Mesenchymal stem cell (in vitro differentiated cells and primary cell): Measurements from ENCODE around the gene DHX58.
A peak's percentile ranks its signal among the peaks of the same experiment; 100 is the strongest.
"Not testable (repeated sequence)": the region's sequence is repeated elsewhere in the genome, so short reads cannot be mapped to it uniquely, and the experiment has no call there.

Experiments
- DNase-seq: peaks from one replicate; pipeline ENCODE4 v3.0.0-alpha.2; 2013
- H2AFZ ChIP-seq: one replicate; pipeline ENCODE4 v1.6.1; 2013; ENCODE audit warnings: low read depth, mild to moderate bottlenecking, control low read depth, inconsistent platforms, low read length, moderate library complexity
- H2AK5ac ChIP-seq: 2 replicates; pipeline ENCODE4 v1.6.1; 2013; ENCODE audit warnings: low read length, moderate library complexity, mild to moderate bottlenecking, inconsistent platforms; ENCODE audit not compliant: severe bottlenecking
- H2BK120ac ChIP-seq: one replicate; pipeline ENCODE4 v1.6.1; 2013; ENCODE audit warnings: low read depth, mild to moderate bottlenecking, inconsistent platforms, low read length, moderate library complexity
- H2BK12ac ChIP-seq, 2 experiments: one replicate each; pipeline ENCODE4 v1.6.1; 2013; ENCODE audit warnings: inconsistent platforms in 2 of 2, low read length in 2 of 2, mild to moderate bottlenecking in 2 of 2, moderate library complexity in 2 of 2, control low read depth in 1 of 2
- H2BK15ac ChIP-seq: one replicate; pipeline ENCODE4 v1.6.1; 2013; ENCODE audit warnings: mild to moderate bottlenecking, low read depth, inconsistent platforms; ENCODE audit not compliant: poor library complexity, severe bottlenecking
- H2BK5ac ChIP-seq: 2 replicates; pipeline ENCODE4 v1.6.1; 2013; ENCODE audit warnings: low read depth, mild to moderate bottlenecking, low read length, control low read depth, inconsistent platforms; ENCODE audit not compliant: poor library complexity, severe bottlenecking
- H3K14ac ChIP-seq, 2 experiments: one replicate each; pipeline ENCODE4 v1.6.1; 2013; ENCODE audit warnings: inconsistent platforms in 2 of 2, low read length in 2 of 2, control low read depth in 1 of 2, mild to moderate bottlenecking in 1 of 2, moderate library complexity in 1 of 2
- H3K18ac ChIP-seq, 2 experiments: one replicate each; pipeline ENCODE4 v1.6.1; 2013; ENCODE audit warnings: inconsistent platforms in 2 of 2, low read length in 2 of 2, control low read depth in 1 of 2, low read depth in 1 of 2, mild to moderate bottlenecking in 1 of 2
- H3K23ac ChIP-seq, 2 experiments: one replicate each; pipeline ENCODE4 v1.6.1; 2013; ENCODE audit warnings: inconsistent platforms in 2 of 2, low read length in 2 of 2, mild to moderate bottlenecking in 2 of 2, moderate library complexity in 2 of 2, control low read depth in 1 of 2
- H3K27ac ChIP-seq: 2 replicates; pipeline ENCODE4 v1.5.1; 2013; ENCODE audit warnings: mild to moderate bottlenecking, moderate library complexity, low read length, control low read depth, inconsistent platforms; ENCODE audit not compliant: poor library complexity, severe bottlenecking
- H3K27me3 ChIP-seq, 2 experiments: 2 replicates each; pipeline versions ENCODE4 v1.6.1 to v1.7.0; 2013; ENCODE audit warnings: low read length in 2 of 2, mild to moderate bottlenecking in 2 of 2, moderate library complexity in 2 of 2, control low read depth in 1 of 2, inconsistent platforms in 1 of 2; ENCODE audit not compliant: control insufficient read depth in 1 of 2, insufficient read depth in 1 of 2
- H3K36me3 ChIP-seq, 2 experiments: 2 replicates each; pipeline versions ENCODE4 v1.6.1 to v1.7.0; 2013; ENCODE audit warnings: low read length in 2 of 2, control low read depth in 1 of 2, inconsistent platforms in 1 of 2, low read depth in 1 of 2, mild to moderate bottlenecking in 1 of 2; ENCODE audit not compliant: insufficient read depth in 2 of 2, control insufficient read depth in 1 of 2
- H3K4ac ChIP-seq, 2 experiments: one replicate each; pipeline ENCODE4 v1.6.1; 2013; ENCODE audit warnings: inconsistent platforms in 2 of 2, low read length in 2 of 2, mild to moderate bottlenecking in 2 of 2, moderate library complexity in 2 of 2, control low read depth in 1 of 2, low read depth in 1 of 2
- H3K4me1 ChIP-seq: 2 replicates; pipeline ENCODE4 v1.6.1; 2013; ENCODE audit warnings: low read depth, low read length, control low read depth; ENCODE audit not compliant: control insufficient read depth, insufficient read depth
- H3K4me2 ChIP-seq: 2 replicates; pipeline ENCODE4 v1.6.1; 2013; ENCODE audit warnings: low read length, mild to moderate bottlenecking, inconsistent platforms; ENCODE audit not compliant: poor library complexity, severe bottlenecking
- H3K4me3 ChIP-seq, 2 experiments: 2 replicates each; pipeline versions ENCODE4 v1.5.1 to v1.7.0; 2013; ENCODE audit warnings: low read length in 2 of 2, mild to moderate bottlenecking in 2 of 2, control low read depth in 1 of 2, low read depth in 1 of 2; ENCODE audit not compliant: insufficient read depth in 1 of 2
- H3K79me1 ChIP-seq: replicated peaks from 2 replicates; pipeline ENCODE4 v1.6.1; 2013; ENCODE audit warnings: mild to moderate bottlenecking, control low read depth, low read length, inconsistent platforms; ENCODE audit not compliant: poor library complexity, severe bottlenecking
- H3K9ac ChIP-seq: 2 replicates; pipeline ENCODE4 v1.7.0; 2013; ENCODE audit warnings: mild to moderate bottlenecking, low read length, moderate library complexity
- H3K9me3 ChIP-seq: 2 replicates; pipeline ENCODE4 v1.7.0; 2013; ENCODE audit warnings: mild to moderate bottlenecking, low read length; ENCODE audit not compliant: control insufficient read depth
- H4K8ac ChIP-seq: one replicate; pipeline ENCODE4 v1.6.1; 2013; ENCODE audit warnings: inconsistent platforms, mild to moderate bottlenecking, low read length, moderate library complexity
- H4K91ac ChIP-seq: one replicate; pipeline ENCODE4 v1.6.1; 2013; ENCODE audit warnings: mild to moderate bottlenecking, low read length, inconsistent platforms
- WGBS: methylation state at CpG from one replicate; pipeline ENCODE4 v1.1.7; 2013; ENCODE audit warnings: mixed read lengths; 5-methylcytosine and 5-hydroxymethylcytosine counted together

DHX58 gene

DNA sequence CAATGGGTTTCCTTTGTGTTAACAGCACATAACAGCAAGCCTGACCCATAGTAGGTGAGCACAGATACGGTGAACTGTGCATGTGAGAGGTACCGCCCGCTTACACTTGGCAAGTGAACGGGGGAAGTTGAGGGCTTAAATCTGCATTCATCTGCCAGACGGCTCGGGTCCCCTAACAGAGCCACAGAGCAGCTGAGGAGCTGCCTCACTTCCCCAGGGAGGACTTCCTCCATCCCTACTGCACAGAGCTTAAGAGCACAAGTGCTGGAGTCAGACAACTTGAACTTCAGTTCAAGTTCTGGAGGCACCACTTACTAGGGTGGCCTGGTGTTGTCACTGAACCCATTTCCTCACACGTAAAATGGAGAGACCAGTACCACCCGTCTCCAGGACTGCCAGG is 28.9 kb upstream of the DHX58 start:
- Histone ChIP-seq H3K18ac (no peak overlapping the region), H2BK15ac (no peak overlapping the region), H3K4ac (no peak overlapping the region), H3K9ac (no peak overlapping the region), H3K36me3 (peaks cover 29 to 30% of the 10 kb centered on the region in 2 experiments), H3K79me1 (peaks cover 13% of the 10 kb centered on the region), H3K27ac (no peak overlapping the region), H4K8ac (no peak overlapping the region), H2AFZ (no peak overlapping the region), H2BK5ac (no peak overlapping the region), H3K27me3 (no peaks in the 10 kb centered on the region), H3K23ac (no peak overlapping the region), H3K4me2 (no peak overlapping the region), H2AK5ac (no peak overlapping the region), H3K4me3 (no peak overlapping the region), H4K91ac (no peak overlapping the region), H3K4me1 (peaks cover 34% of the 10 kb centered on the region), H2BK120ac (no peak overlapping the region), H3K9me3 (no peaks in the 10 kb centered on the region), H3K14ac (no peak overlapping the region), H2BK12ac (no peak overlapping the region)
- WGBS, result 81% methylated on average over 8 of the region's 8 CpGs
- DNase-seq, result no peak

DNA sequence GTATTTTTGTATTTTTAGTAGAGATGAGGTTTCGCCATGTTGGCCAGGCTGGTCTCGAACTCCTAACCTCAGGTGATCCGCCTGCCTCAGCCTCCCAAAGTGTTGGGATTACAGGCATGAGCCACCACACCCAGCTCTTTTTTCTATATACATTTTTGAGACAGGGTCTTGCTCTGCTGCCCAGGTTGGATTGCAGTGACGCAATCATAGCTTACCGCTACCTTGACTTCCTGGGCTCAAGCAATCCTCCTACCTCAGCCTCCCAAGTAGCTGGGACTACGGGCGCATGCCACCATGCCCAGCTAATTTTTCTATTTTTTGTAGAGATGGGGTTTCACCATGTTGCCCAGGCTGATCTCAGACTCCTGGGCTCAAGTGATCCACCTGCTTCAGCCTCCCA is 28.2 kb upstream of the DHX58 start:
- not testable (repeated sequence) for H3K23ac ChIP-seq, H2BK15ac ChIP-seq, H3K9ac ChIP-seq, H2AFZ ChIP-seq, H3K27me3 ChIP-seq, H3K9me3 ChIP-seq, H2AK5ac ChIP-seq, H3K18ac ChIP-seq, DNase-seq, H3K27ac ChIP-seq, H4K91ac ChIP-seq, H3K14ac ChIP-seq, H3K4me2 ChIP-seq, H2BK5ac ChIP-seq, H2BK12ac ChIP-seq, H4K8ac ChIP-seq, H3K4ac ChIP-seq, H2BK120ac ChIP-seq, H3K4me3 ChIP-seq
- WGBS, result 98% methylated on average over 6 of the region's 7 CpGs
- peaks cover 30 to 33% of the 10 kb centered on the region in 2 experiments for H3K36me3 ChIP-seq
- H3K4me1 ChIP-seq, result peaks cover 39% of the 10 kb centered on the region
- H3K79me1 ChIP-seq, result peaks cover 15% of the 10 kb centered on the region

DNA sequence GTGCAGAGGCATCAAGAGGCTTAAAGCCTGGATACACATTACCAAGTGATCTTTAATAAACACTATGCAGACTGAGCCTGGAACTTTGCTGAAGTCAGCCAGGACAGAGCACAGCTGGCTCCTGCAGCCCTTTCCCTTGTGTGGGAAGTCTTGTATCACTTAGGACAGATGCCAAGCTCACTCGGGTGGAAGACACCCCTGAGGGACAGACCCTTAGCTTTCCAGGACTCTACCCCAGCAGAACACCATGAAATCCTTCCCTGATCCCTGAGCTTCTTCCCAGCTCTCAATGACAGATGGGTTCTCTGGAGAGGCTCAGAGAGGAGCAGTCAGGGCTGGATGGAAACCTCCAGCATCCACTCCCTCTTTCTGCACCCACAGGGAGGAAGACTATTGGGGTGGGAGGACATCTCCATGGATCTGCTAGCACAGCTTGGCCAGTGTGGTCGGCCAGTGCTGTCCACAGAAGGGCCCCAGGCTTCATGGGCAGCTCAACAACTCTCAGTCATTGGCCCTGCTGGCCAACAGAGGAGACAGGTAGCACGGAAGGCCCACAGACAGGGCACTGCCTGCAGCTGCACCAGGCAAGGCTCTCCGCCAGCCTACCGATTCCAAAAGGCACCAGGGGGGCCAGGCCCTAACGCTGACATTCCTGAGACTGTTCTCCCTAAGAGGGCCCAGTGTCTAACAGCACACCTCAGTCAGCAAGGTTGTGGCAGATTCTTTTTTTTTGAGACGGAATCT is 26.4 kb upstream of the DHX58 start:
- H2BK5ac ChIP-seq, result no peak overlapping the region
- peak; percentile 37 for DNase-seq
- H2AK5ac ChIP-seq, result no peak overlapping the region
- no peak overlapping the region for H2BK120ac ChIP-seq
- no peak overlapping the region for H2BK12ac ChIP-seq
- H3K9me3 ChIP-seq, result no peaks in the 10 kb centered on the region
- H3K79me1 ChIP-seq, result peaks cover 13% of the 10 kb centered on the region
- no peak overlapping the region for H3K27ac ChIP-seq
- H3K36me3 ChIP-seq, result peaks cover 23 to 32% of the 10 kb centered on the region in 2 experiments
- no peak overlapping the region for H2AFZ ChIP-seq
- 90% methylated on average over 7 of the region's 7 CpGs for WGBS
- no peak overlapping the region for H2BK15ac ChIP-seq
- H3K18ac ChIP-seq, result peak overlapping the region in 1 of 2 experiments; percentile 0
- H3K4ac ChIP-seq, result no peak overlapping the region
- H4K91ac ChIP-seq, result no peak overlapping the region
- peak overlapping the region in 1 of 2 experiments; percentile 78 for H3K14ac ChIP-seq
- no peak overlapping the region for H3K4me3 ChIP-seq
- H3K27me3 ChIP-seq, result no peaks in the 10 kb centered on the region
- no peak overlapping the region for H3K9ac ChIP-seq
- H3K23ac ChIP-seq, result no peak overlapping the region
- H4K8ac ChIP-seq, result no peak overlapping the region
- H3K4me1 ChIP-seq, result peaks cover 43% of the 10 kb centered on the region
- no peak overlapping the region for H3K4me2 ChIP-seq

DNA sequence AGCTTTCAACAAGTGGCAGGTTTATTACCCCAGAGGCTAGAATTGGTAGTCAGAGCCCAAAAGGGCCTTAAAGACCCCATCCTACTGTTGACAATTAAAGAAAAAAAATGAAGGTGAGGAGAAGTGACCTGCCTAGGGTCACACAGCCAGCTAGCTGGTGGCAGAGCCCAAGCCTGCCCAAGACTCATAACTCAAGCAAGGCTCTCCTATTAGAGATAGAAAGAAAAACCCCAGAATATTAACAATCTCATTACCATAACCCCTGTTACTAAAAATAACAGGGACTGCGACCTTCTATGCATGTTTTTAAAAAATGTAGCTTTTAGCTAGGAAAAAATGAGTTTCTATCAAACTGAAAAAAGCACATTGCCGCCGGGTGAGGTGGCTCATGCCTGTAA is 24.1 kb upstream of the DHX58 start:
- peaks cover 22 to 34% of the 10 kb centered on the region in 2 experiments for H3K36me3 ChIP-seq
- peaks cover 45% of the 10 kb centered on the region for H3K4me1 ChIP-seq
- no peaks in the 10 kb centered on the region for H3K9me3 ChIP-seq
- peak overlapping the region in 1 of 2 experiments; percentile 94 for H3K18ac ChIP-seq
- H3K79me1 ChIP-seq, result peaks cover 12% of the 10 kb centered on the region
- no peak overlapping the region for H2BK15ac ChIP-seq
- H2AK5ac ChIP-seq, result no peak overlapping the region
- no peak overlapping the region for H4K8ac ChIP-seq
- H2BK5ac ChIP-seq, result no peak overlapping the region
- 92% methylated on average over 3 of the region's 3 CpGs for WGBS
- H4K91ac ChIP-seq, result no peak overlapping the region
- no peak overlapping the region for H3K27ac ChIP-seq
- no peak overlapping the region for H3K4ac ChIP-seq
- no peak overlapping the region for H3K23ac ChIP-seq
- no peak overlapping the region for H2BK120ac ChIP-seq
- H3K9ac ChIP-seq, result no peak overlapping the region
- H3K4me2 ChIP-seq, result no peak overlapping the region
- no peak overlapping the region for H2AFZ ChIP-seq
- DNase-seq, result no peak
- no peak overlapping the region for H3K4me3 ChIP-seq
- peak overlapping the region; percentile 82 to 97 for H2BK12ac ChIP-seq
- H3K27me3 ChIP-seq, result no peaks in the 10 kb centered on the region
- H3K14ac ChIP-seq, result no peak overlapping the region
